Esophagus muscularis mucosa (tissue), 4 donors: ENCODE results near the gene ZNF638. TPM values are rescaled to one million over a fixed set of nuclear protein-coding genes. Genes with fewer than 3 reads are reported as not detected.

Source experiments
- small RNA-seq, 3 donors: library from RNA; depleted of rRNA; stranded (forward); fragments of <200 nt; gene quantifications; one replicate each; pipeline ENCODE3, GENCODE V24; 2016
- total RNA-seq, 4 donors: library from RNA; depleted of rRNA; stranded (reverse); fragments of >200 nt; gene quantifications; one replicate each; pipeline versions ENCODE4 v1.1.0 to v1.2.1, GENCODE V29; 2016

Gene ZNF638
- total RNA-seq, 4 donors from 2014 or later = 77.1 to 132 (median 86.4) TPM

Small RNAs within 50 kb of the gene (small RNA-seq; reads per million reads assigned to genes)
- gene RNU6-105P = 0 reads per million in 3 donors

Other genes starting within 250 kb of the ZNF638 start
- 10 to 100 TPM in 3 of 4 donors, 1 to 10 TPM in 1; 9.0 to 23.3 (median 12.4) TPM for gene MCEE, start 201.6 kb upstream of the ZNF638 start, total RNA-seq
- gene MPHOSPH10, start 201.1 kb upstream of the ZNF638 start, total RNA-seq = 10 to 100 TPM; 14.4 to 24.5 (median 17.9) TPM
- gene PAIP2B, start 104.7 kb upstream of the ZNF638 start, total RNA-seq = 10 to 100 TPM; 11.2 to 16.9 (median 12.6) TPM
- gene DYSF, start 121.8 kb downstream of the ZNF638 start, total RNA-seq = 10 to 100 TPM; 17.4 to 40.7 (median 18.5) TPM